ENCODE measurements around the gene CYP17A1.
"Not testable (repeated sequence)": the region's sequence is repeated elsewhere in the genome, so short reads cannot be mapped to it uniquely, and the experiment has no call there.

The CYP17A1 gene

GRCh38 chr10:102859911-102860310 is 22.7 kb upstream of the CYP17A1 start:
- H3K4me3 ChIP-seq (ENCODE audit: low read length), result no peak overlapping the region
- no peak for DNase-seq (ENCODE audit: low read depth, low spot score)
- 100% methylated on average over 1 of the region's 2 CpGs for WGBS (ENCODE audit: insufficient coverage, insufficient read length)
- no peaks in the 10 kb centered on the region for H3K36me3 ChIP-seq (ENCODE audit: control insufficient read depth, insufficient read depth, low read length)
- H3K9me3 ChIP-seq (ENCODE audit: control insufficient read depth, insufficient read depth, low read length), result no peaks in the 10 kb centered on the region
- H3K27me3 ChIP-seq (ENCODE audit: control insufficient read depth, insufficient read depth, low read length), result no peaks in the 10 kb centered on the region
- H3K4me1 ChIP-seq (ENCODE audit: control insufficient read depth, insufficient read depth, low read length), result no peaks in the 10 kb centered on the region; the same call in 1 of the 2 replicates
- no peak overlapping the region for H3K27ac ChIP-seq (ENCODE audit: low read length)

GRCh38 chr10:102856758-102857424 is 19.7 kb upstream of the CYP17A1 start:
- Histone ChIP-seq H3K4me3 (ENCODE audit: low read length) (no peak overlapping the region), H3K36me3 (ENCODE audit: control insufficient read depth, insufficient read depth, low read length) (no peaks in the 10 kb centered on the region), H3K9me3 (ENCODE audit: control insufficient read depth, insufficient read depth, low read length) (no peaks in the 10 kb centered on the region), H3K27ac (ENCODE audit: low read length) (no peak overlapping the region), H3K4me1 (ENCODE audit: control insufficient read depth, insufficient read depth, low read length) (no peaks in the 10 kb centered on the region; the same call in 1 of the 2 replicates), H3K27me3 (ENCODE audit: control insufficient read depth, insufficient read depth, low read length) (no peaks in the 10 kb centered on the region)
- DNase-seq (ENCODE audit: low read depth, low spot score), result no peak
- no CpG with 5 or more reads among the region's 3 CpGs for WGBS (ENCODE audit: insufficient coverage, insufficient read length)

GRCh38 chr10:102855731-102856436 is 18.7 kb upstream of the CYP17A1 start:
- H3K36me3 ChIP-seq (ENCODE audit: control insufficient read depth, insufficient read depth, low read length); H3K27ac ChIP-seq (ENCODE audit: low read length); H3K4me1 ChIP-seq (ENCODE audit: control insufficient read depth, insufficient read depth, low read length); DNase-seq (ENCODE audit: low read depth, low spot score); H3K27me3 ChIP-seq (ENCODE audit: control insufficient read depth, insufficient read depth, low read length); H3K9me3 ChIP-seq (ENCODE audit: control insufficient read depth, insufficient read depth, low read length); H3K4me3 ChIP-seq (ENCODE audit: low read length): not testable (repeated sequence)
- no CpG with 5 or more reads among the region's 11 CpGs for WGBS (ENCODE audit: insufficient coverage, insufficient read length)

- not testable (repeated sequence) for H3K36me3 ChIP-seq (ENCODE audit: control insufficient read depth, insufficient read depth, low read length); DNase-seq (ENCODE audit: low read depth, low spot score); H3K4me3 ChIP-seq (ENCODE audit: low read length); H3K9me3 ChIP-seq (ENCODE audit: control insufficient read depth, insufficient read depth, low read length); H3K27ac ChIP-seq (ENCODE audit: low read length); H3K4me1 ChIP-seq (ENCODE audit: control insufficient read depth, insufficient read depth, low read length); H3K27me3 ChIP-seq (ENCODE audit: control insufficient read depth, insufficient read depth, low read length)
- WGBS (ENCODE audit: insufficient coverage, insufficient read length), result no CpG with 5 or more reads among the region's 7 CpGs
These were observed 16.0 kb upstream of the CYP17A1 start for GRCh38 chr10:102853237-102853636.

- 0 out of 2 replicates have a peak, but pooled peaks cover 1% of the 10 kb centered on the region for H3K9me3 ChIP-seq (ENCODE audit: control insufficient read depth, insufficient read depth, low read length)
- no peak overlapping the region for H3K27ac ChIP-seq (ENCODE audit: low read length)
- H3K4me1 ChIP-seq (ENCODE audit: control insufficient read depth, insufficient read depth, low read length), result 0 out of 2 replicates have a peak, but pooled peaks cover 1% of the 10 kb centered on the region
- H3K4me3 ChIP-seq (ENCODE audit: low read length), result no peak overlapping the region
- no peaks in the 10 kb centered on the region for H3K27me3 ChIP-seq (ENCODE audit: control insufficient read depth, insufficient read depth, low read length)
- DNase-seq (ENCODE audit: low read depth, low spot score), result no peak
- no peaks in the 10 kb centered on the region for H3K36me3 ChIP-seq (ENCODE audit: control insufficient read depth, insufficient read depth, low read length)
- WGBS (ENCODE audit: insufficient coverage, insufficient read length), result no CpG with 5 or more reads among the region's 9 CpGs
These were observed 12.9 kb upstream of the CYP17A1 start for GRCh38 chr10:102850025-102850518.

GRCh38 chr10:102845352-102845902 is 8.2 kb upstream of the CYP17A1 start:
- no peak for DNase-seq (ENCODE audit: low read depth, low spot score)
- H3K4me3 ChIP-seq (ENCODE audit: low read length), result no peak overlapping the region
- H3K4me1 ChIP-seq (ENCODE audit: control insufficient read depth, insufficient read depth, low read length), result 0 out of 2 replicates have a peak, but pooled peaks cover 1% of the 10 kb centered on the region
- H3K9me3 ChIP-seq (ENCODE audit: control insufficient read depth, insufficient read depth, low read length), result 0 out of 2 replicates have a peak, but pooled peaks cover 1% of the 10 kb centered on the region
- no peak overlapping the region for H3K27ac ChIP-seq (ENCODE audit: low read length)
- no peaks in the 10 kb centered on the region for H3K36me3 ChIP-seq (ENCODE audit: control insufficient read depth, insufficient read depth, low read length)
- no CpG with 5 or more reads among the region's 9 CpGs for WGBS (ENCODE audit: insufficient coverage, insufficient read length)
- no peaks in the 10 kb centered on the region for H3K27me3 ChIP-seq (ENCODE audit: control insufficient read depth, insufficient read depth, low read length)

GRCh38 chr10:102844190-102844776 is 7.1 kb upstream of the CYP17A1 start:
- H3K4me1 ChIP-seq (ENCODE audit: control insufficient read depth, insufficient read depth, low read length); H3K36me3 ChIP-seq (ENCODE audit: control insufficient read depth, insufficient read depth, low read length); H3K4me3 ChIP-seq (ENCODE audit: low read length); H3K9me3 ChIP-seq (ENCODE audit: control insufficient read depth, insufficient read depth, low read length); H3K27ac ChIP-seq (ENCODE audit: low read length); H3K27me3 ChIP-seq (ENCODE audit: control insufficient read depth, insufficient read depth, low read length); DNase-seq (ENCODE audit: low read depth, low spot score): not testable (repeated sequence)
- no CpG with 5 or more reads among the region's 6 CpGs for WGBS (ENCODE audit: insufficient coverage, insufficient read length)

GRCh38 chr10:102843139-102843538 is 5.9 kb upstream of the CYP17A1 start:
- no CpG with 5 or more reads among the region's 8 CpGs for WGBS (ENCODE audit: insufficient coverage, insufficient read length)
- not testable (repeated sequence) for DNase-seq (ENCODE audit: low read depth, low spot score); H3K4me3 ChIP-seq (ENCODE audit: low read length); H3K27me3 ChIP-seq (ENCODE audit: control insufficient read depth, insufficient read depth, low read length); H3K27ac ChIP-seq (ENCODE audit: low read length); H3K9me3 ChIP-seq (ENCODE audit: control insufficient read depth, insufficient read depth, low read length); H3K4me1 ChIP-seq (ENCODE audit: control insufficient read depth, insufficient read depth, low read length); H3K36me3 ChIP-seq (ENCODE audit: control insufficient read depth, insufficient read depth, low read length)

GRCh38 chr10:102841827-102842345 is 4.7 kb upstream of the CYP17A1 start:
- Histone ChIP-seq H3K36me3 (ENCODE audit: control insufficient read depth, insufficient read depth, low read length) (no peaks in the 10 kb centered on the region), H3K4me3 (ENCODE audit: low read length) (no peak overlapping the region), H3K9me3 (ENCODE audit: control insufficient read depth, insufficient read depth, low read length) (no peaks in the 10 kb centered on the region), H3K27ac (ENCODE audit: low read length) (no peak overlapping the region), H3K27me3 (ENCODE audit: control insufficient read depth, insufficient read depth, low read length) (no peaks in the 10 kb centered on the region), H3K4me1 (ENCODE audit: control insufficient read depth, insufficient read depth, low read length) (0 out of 2 replicates have a peak, but pooled peaks cover 1% of the 10 kb centered on the region)
- DNase-seq (ENCODE audit: low read depth, low spot score), result no peak
- no CpG with 5 or more reads among the region's 11 CpGs for WGBS (ENCODE audit: insufficient coverage, insufficient read length)

GRCh38 chr10:102838276-102838927 is 1.2 kb upstream of the CYP17A1 start:
- H3K4me3 ChIP-seq (ENCODE audit: low read length); DNase-seq (ENCODE audit: low read depth, low spot score); H3K4me1 ChIP-seq (ENCODE audit: control insufficient read depth, insufficient read depth, low read length); H3K9me3 ChIP-seq (ENCODE audit: control insufficient read depth, insufficient read depth, low read length); H3K36me3 ChIP-seq (ENCODE audit: control insufficient read depth, insufficient read depth, low read length); H3K27me3 ChIP-seq (ENCODE audit: control insufficient read depth, insufficient read depth, low read length); H3K27ac ChIP-seq (ENCODE audit: low read length): not testable (repeated sequence)
- WGBS (ENCODE audit: insufficient coverage, insufficient read length), result no CpG with 5 or more reads among the region's 9 CpGs
